ENCODE data around the gene ACAP2. TPM values are rescaled to one million over a fixed set of nuclear protein-coding genes. Genes with fewer than 3 reads are reported as not detected.

Gene ACAP2
- total and polyA plus RNA-seq, 2 donors from 2014 or later, result 4.6 to 50.1 TPM

- no peak overlapping the region for H3K27ac ChIP-seq (ENCODE audit: low read depth in 2 of 2, low read length in 2 of 2)
- H3K27me3 ChIP-seq (ENCODE audit: control insufficient read depth, insufficient read depth, low read length), result no peaks in the 10 kb centered on the region
- FAIRE-seq, result no peak
- H3K36me3 ChIP-seq (ENCODE audit: control insufficient read depth in 2 of 3, insufficient read depth in 3 of 3, low read length in 3 of 3), result no peaks in the 10 kb centered on the region
- H3K9me3 ChIP-seq (ENCODE audit: control insufficient read depth in 2 of 3, insufficient read depth in 1 of 3, low read length in 3 of 3), result no peaks in the 10 kb centered on the region
- intact Hi-C loops (cut with DNase I), result no loop called here
- no peaks in the 10 kb centered on the region for H3K4me1 ChIP-seq (ENCODE audit: control insufficient read depth in 2 of 3, insufficient read depth in 2 of 3, low read depth in 1 of 3, low read length in 3 of 3)
- no peak for TF ChIP-seq CTCF (IDR thresholded peaks at IDR 0.05; ENCODE audit: borderline replicate concordance, extremely low read depth, insufficient read depth)
- no peak overlapping the region for H3K9ac ChIP-seq (ENCODE audit: low read length in 3 of 3)
- DNase-seq, result no peak
- H3K4me3 ChIP-seq (ENCODE audit: low read length in 3 of 3), result no peak overlapping the region
Observed at GRCh38 chr3:195407531-195408409, 35.0 kb downstream of the ACAP2 start.

- no peak overlapping the region for H3K9ac ChIP-seq (ENCODE audit: low read length in 3 of 3)
- no peak overlapping the region for H3K27ac ChIP-seq (ENCODE audit: low read depth in 2 of 2, low read length in 2 of 2)
- no peaks in the 10 kb centered on the region for H3K27me3 ChIP-seq (ENCODE audit: control insufficient read depth, insufficient read depth, low read length)
- H3K4me1 ChIP-seq (ENCODE audit: control insufficient read depth in 2 of 3, insufficient read depth in 2 of 3, low read depth in 1 of 3, low read length in 3 of 3), result no peaks in the 10 kb centered on the region
- FAIRE-seq (no peak), DNase-seq (no peak)
- no peaks in the 10 kb centered on the region for H3K36me3 ChIP-seq (ENCODE audit: control insufficient read depth in 2 of 3, insufficient read depth in 3 of 3, low read length in 3 of 3)
- H3K4me3 ChIP-seq (ENCODE audit: low read length in 3 of 3), result no peak overlapping the region
- no peaks in the 10 kb centered on the region for H3K9me3 ChIP-seq (ENCODE audit: control insufficient read depth in 2 of 3, insufficient read depth in 1 of 3, low read length in 3 of 3)
- intact Hi-C loops (cut with DNase I), result no loop called here
- no peak for TF ChIP-seq CTCF (IDR thresholded peaks at IDR 0.05; ENCODE audit: borderline replicate concordance, extremely low read depth, insufficient read depth)
Observed at GRCh38 chr3:195405651-195406050, 37.2 kb downstream of the ACAP2 start.

GRCh38 chr3:195403841-195404408 lies 38.9 kb downstream of the ACAP2 start:
- FAIRE-seq, result no peak
- Histone ChIP-seq H3K4me3 (ENCODE audit: low read length in 3 of 3) (no peak overlapping the region), H3K27ac (ENCODE audit: low read depth in 2 of 2, low read length in 2 of 2) (no peak overlapping the region), H3K9me3 (ENCODE audit: control insufficient read depth in 2 of 3, insufficient read depth in 1 of 3, low read length in 3 of 3) (no peaks in the 10 kb centered on the region), H3K9ac (ENCODE audit: low read length in 3 of 3) (no peak overlapping the region), H3K4me1 (ENCODE audit: control insufficient read depth in 2 of 3, insufficient read depth in 2 of 3, low read depth in 1 of 3, low read length in 3 of 3) (no peaks in the 10 kb centered on the region), H3K36me3 (ENCODE audit: control insufficient read depth in 2 of 3, insufficient read depth in 3 of 3, low read length in 3 of 3) (no peaks in the 10 kb centered on the region), H3K27me3 (ENCODE audit: control insufficient read depth, insufficient read depth, low read length) (no peaks in the 10 kb centered on the region)
- no peak for DNase-seq
- no peak for TF ChIP-seq CTCF (IDR thresholded peaks at IDR 0.05; ENCODE audit: borderline replicate concordance, extremely low read depth, insufficient read depth)
- intact Hi-C loops (cut with DNase I), result no loop called here
